T1000 (cell line): ENCODE results near the gene PCDH17.

Experiments used
- DNase-seq: peaks from one replicate; lab custom pipeline; 2025; ENCODE audit warnings: mixed read lengths; lab: John Stamatoyannopoulos, UW

The PCDH17 gene

DNA sequence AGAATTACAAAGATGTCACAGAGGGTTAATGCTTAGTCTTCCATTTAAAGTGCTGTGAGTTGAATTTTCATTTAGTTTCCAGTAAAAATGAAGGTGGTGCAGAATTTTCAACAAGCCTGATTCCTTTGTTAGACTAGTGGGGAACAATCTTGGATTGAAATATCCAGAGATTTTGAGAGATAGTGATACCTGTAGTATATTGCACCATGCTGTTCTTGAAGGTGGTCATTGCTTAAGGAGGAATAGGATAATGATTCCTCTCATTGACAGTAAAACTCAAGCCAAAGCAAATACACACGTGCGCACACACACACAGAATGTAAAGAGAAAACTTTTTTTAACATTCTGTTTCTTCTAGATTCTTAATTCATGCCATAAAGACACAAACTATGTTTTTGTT, 5.3 kb downstream of the PCDH17 start:
- no peak for DNase-seq

GRCh38 chr13:57637515-57637914, 6.0 kb downstream of the PCDH17 start:
- no peak for DNase-seq

GRCh38 chr13:57638186-57638890, 6.8 kb downstream of the PCDH17 start:
- no peak for DNase-seq

GRCh38 chr13:57640607-57641006, 9.1 kb downstream of the PCDH17 start:
- DNase-seq: no peak

- DNase-seq: no peak
Observed at GRCh38 chr13:57641051-57641450, 9.5 kb downstream of the PCDH17 start.

DNA sequence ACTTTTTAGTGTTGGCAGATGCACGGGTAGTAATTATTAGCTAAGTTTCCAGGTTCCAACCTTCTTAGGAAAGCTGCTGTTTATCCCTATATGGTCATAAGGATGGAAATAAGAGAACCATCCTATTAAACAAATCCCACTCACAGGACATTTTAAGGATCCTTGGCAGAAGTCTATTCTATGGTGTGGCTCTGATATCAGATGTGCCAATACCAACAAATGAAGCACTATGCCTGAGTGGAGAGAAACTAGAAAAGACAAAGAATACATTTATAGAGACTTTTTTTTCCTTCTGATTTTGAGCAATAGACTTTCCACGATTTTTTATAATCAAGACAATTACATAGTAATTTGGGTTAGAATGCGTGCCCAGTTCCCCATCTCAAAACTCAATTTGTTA, 12.6 kb downstream of the PCDH17 start:
- DNase-seq: no peak

DNA sequence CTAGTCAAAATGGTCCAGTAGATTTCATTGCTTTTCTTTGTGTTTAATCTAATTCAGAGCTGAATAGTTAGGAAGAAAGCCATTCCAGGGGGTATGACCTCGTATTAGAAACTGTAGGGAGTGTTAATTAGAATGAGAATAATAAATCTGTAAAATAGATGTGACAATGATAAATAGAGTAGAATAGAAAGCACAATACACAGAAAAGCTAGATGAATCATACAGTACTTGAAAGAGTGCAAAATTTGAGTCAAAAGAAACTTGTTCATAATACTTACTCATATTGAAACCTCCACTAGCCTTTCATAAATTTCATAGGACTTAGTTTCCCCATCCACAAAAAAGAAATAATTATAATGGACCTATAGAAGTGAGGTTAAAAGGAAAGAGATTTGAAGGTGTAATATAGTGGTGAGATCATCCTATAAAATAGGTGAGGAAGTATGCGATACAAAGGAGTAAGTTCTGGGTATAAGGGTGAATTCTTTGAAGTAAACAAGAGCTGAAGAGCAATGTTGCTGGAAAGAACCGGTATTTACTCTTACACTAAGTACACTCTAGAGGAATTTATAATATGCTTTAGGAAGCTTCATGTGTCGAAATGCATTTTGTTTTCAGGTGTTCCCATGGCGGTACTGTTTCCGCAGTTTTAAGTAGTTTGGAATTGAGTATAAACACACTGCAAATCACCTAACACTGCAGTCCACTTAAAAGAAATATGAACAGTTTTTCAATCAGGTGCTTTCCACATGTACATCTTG, 21.9 kb downstream of the PCDH17 start:
- DNase-seq: no peak

DNA sequence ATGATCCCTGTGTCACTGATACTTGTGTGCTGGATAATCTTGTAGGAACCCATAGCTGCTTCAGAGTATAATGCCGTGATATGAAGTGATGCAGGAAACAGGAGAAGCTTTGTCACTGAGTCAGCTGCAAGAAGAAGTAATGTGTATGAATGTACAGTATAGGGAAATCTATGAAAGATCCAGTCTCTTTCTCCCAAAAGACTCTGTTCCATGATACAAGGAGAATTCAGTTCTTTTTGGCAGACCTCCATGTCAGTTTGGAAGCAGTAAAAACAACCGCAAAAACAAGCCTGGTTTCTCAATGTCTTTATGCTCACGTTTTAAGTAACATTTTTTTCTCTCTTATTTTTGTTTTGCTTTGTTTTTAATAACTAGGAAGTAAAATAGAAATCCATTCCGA, 33.9 kb downstream of the PCDH17 start:
- no peak for DNase-seq

DNA sequence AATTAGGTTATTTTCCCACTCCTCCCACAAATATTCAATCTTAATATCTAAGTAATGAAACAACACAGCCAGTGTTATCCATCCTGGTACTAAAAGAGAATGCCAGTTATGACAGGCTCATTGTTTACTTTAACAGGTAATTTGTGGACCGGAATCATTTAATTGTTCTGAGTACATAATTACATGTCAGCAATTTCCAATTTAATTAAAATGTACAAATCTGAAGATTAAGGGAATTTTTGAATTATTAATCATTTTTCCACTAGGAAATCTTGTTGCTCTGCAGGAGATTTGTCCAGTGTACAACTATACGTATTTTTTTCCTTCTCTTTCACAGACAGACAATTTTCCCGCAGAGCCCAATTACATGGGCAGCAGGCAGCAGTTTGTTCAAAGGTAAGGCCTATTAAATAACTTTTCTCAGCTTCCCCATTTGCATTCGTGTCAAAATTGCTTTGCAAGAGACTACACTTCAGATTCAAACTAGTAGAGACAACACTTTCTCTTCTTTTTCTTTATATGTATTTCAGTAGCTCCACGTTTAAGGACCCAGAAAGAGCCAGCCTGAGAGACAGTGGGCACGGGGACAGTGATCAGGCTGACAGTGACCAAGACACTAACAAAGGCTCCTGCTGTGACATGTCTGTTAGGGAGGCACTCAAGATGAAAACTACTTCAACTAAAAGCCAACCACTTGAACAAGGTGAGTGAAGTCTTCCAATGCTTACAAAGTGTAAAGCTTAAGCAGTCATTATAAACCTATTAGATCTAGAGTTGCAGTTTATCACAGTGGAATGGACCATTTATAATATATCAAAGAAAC, 34.8 kb downstream of the PCDH17 start:
- DNase-seq: no peak

- DNase-seq: no peak
Observed at GRCh38 chr13:57672168-57672567, 40.6 kb downstream of the PCDH17 start.

- no peak for DNase-seq
Observed at GRCh38 chr13:57673197-57673596, 41.7 kb downstream of the PCDH17 start.

- no peak for DNase-seq
Observed at GRCh38 chr13:57675526-57675925, 44.0 kb downstream of the PCDH17 start.

- DNase-seq: no peak
Observed at GRCh38 chr13:57680609-57681008, 49.1 kb downstream of the PCDH17 start.

DNA sequence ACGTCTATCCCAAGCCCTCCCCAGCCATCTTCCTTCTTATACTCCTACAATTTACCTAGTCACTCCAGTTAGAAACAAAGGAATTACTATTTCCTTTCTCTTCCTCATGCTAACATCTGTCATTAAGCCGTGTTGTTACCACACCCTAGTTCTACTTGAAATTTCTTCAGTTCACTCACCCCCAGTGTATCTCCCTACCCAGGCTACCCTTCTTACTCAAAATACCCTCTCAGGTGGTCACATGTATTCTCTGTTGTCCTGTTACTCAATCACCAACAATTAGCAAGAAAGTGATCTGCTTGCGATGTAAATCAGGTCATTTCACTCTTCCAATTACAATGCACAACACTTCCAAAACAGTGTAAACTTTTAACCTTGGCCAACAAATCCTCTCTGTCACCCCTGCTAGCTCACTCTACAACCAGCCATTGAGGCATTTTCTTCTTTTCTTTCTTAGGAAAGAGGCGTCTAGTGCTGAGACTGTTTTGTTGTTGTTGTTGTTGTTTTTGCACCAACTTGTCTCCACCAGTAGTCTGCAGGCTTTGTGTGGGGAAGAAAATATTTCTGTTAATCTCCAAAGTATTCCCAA, 50.7 kb downstream of the PCDH17 start:
- no peak for DNase-seq

DNA sequence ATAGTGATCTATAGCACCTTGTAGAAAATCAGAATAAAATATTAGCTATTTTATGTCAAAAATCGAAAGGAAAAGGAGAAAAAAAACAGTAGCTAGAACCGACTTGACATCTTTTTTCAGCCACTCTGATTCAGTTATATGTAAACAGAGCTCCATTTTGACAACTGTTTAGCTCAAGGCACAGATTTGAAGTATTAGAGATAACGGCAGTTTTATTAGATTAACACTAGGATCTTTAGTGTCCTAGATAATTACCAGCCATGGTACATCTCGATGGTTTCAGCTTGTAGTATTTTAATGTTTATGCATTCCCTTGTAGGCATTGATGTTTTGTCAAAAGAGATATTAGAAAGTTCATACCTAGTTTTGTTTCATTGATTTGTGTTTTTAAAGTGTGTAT, 67.3 kb downstream of the PCDH17 start:
- no peak for DNase-seq

- no peak for DNase-seq
Observed at GRCh38 chr13:57704031-57704430, 72.5 kb downstream of the PCDH17 start.

GRCh38 chr13:57716295-57716694, 84.8 kb downstream of the PCDH17 start:
- no peak for DNase-seq

DNA sequence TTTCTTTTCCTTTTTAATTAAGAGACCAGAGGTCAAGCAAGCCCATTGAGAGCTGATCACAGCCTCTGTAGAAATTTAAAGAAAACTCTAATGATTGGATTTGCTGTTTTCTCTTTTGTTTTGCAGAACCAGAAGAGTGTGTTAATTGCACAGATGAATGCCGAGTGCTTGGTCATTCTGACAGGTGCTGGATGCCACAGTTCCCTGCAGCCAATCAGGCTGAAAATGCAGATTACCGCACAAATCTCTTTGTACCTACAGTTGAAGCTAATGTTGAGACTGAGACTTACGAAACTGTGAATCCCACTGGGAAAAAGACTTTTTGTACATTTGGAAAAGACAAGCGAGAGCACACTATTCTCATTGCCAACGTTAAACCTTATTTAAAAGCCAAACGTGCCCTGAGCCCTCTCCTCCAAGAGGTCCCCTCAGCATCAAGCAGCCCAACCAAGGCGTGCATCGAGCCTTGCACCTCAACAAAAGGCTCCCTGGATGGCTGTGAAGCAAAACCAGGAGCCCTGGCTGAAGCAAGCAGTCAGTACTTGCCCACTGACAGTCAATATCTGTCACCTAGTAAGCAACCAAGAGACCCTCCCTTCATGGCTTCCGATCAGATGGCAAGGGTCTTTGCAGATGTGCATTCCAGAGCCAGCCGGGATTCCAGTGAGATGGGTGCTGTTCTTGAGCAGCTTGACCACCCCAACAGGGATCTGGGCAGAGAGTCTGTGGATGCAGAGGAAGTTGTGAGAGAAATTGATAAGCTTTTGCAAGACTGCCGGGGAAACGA, 93.1 kb downstream of the PCDH17 start:
- no peak for DNase-seq

DNA sequence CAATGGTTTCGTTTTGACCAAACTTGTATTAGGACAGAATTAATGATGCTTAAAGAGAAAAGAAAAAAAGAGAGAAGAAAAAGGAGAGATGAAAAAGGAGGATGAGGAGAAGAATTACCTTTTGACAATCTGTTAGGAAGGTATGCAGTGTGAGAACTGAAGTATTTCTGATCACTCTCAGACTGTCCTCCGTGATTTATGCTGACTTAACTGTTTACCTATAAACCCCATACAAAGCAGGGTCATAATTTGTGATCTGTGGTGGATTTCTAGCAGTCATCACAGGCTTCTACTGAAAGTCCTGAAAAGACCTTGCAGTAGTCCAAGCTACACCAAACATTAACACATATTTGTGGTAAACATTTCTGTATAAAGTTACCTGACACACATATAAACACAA, 93.9 kb downstream of the PCDH17 start:
- no peak for DNase-seq

DNA sequence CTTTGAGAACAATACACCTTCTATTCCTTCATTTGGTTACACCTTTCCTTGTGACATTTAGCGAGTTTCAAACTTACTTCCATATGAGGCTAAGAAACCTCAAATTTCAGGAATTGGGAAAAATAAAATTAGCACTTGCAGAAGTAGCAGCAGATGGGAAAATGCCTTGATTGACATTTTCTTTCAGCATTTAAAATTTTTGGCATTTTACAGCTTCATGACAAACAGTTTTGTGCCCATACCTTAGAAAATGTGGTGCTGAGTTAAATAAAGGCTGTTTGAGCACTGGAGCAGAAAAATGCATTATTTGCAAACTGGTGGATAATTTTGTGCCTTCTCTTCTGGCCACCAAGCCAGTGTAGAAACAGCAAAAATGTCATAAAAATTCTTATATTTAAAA, 95.4 kb downstream of the PCDH17 start:
- no peak for DNase-seq

- no peak for DNase-seq
Observed at GRCh38 chr13:57734306-57734705, 102.8 kb downstream of the PCDH17 start.

- no peak for DNase-seq
Observed at GRCh38 chr13:57739089-57739488, 107.5 kb downstream of the PCDH17 start.
